Measurements from ENCODE around the gene PLCB4.

- TF ChIP-seq POLR2AphosphoS5 (IDR thresholded peaks at IDR 0.05; ENCODE audit: borderline replicate concordance, low read depth, low read length) (no peak), EZH2 (IDR thresholded peaks at IDR 0.05) (no peak), FOXP2 (optimal IDR thresholded peaks at IDR 0.05; ENCODE audit: control extremely low read depth, extremely low read length, insufficient read depth) (no peak)
Measured at GRCh38 chr20:9520086-9520485, 451.2 kb downstream of the PLCB4 start.
